ENCODE data around the gene RAB10. TPM values are rescaled to one million over a fixed set of nuclear protein-coding genes. Genes with fewer than 3 reads are reported as not detected.

The RAB10 gene
- total RNA-seq, 1 donor from 2014 or later: 130 TPM

DNA sequence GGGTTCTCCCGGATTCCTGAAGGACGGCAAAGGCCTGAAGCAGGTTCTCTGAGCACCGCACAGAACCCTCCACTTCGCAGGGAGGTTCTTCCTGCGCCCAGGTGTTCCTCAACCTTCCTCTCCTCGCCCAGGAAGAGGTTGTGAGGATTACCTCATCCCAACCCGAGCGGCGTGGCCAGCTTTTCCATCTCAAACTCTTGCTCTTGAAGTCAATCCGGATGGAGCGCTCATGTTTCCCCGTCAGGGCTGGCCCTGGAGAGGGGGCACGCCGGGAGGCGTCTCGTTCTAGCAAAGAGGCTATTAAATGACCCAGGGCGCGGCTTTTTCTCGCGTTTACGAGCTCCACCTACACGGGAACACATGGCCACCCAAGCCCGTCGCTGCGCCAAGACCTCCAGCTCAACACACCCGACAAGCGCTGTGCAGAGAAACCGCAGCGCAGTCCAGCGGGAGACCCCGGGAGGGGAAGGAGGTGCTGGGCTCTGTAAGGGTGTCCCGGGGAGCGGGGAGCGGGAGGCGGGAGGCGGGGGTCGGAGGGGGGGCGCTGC lies 540 bp upstream of the RAB10 start:
- Mint-ChIP-seq H3K36me3 (ENCODE audit: low read depth, unreplicated experiment) (peaks cover 5% of the 10 kb centered on the region), H3K27me3 (ENCODE audit: unreplicated experiment) (peaks cover 6% of the 10 kb centered on the region), H3K9me3 (ENCODE audit: unreplicated experiment) (no peaks in the 10 kb centered on the region), H3K4me3 (ENCODE audit: unreplicated experiment) (peak overlapping the region; percentile 95), H3K27ac (ENCODE audit: unreplicated experiment) (peak overlapping the region; percentile 83), H3K4me1 (ENCODE audit: unreplicated experiment) (peaks cover 23% of the 10 kb centered on the region)
- DNase-seq (ENCODE audit: low spot score): peak; percentile 70
- TF ChIP-seq, protein P1, sequence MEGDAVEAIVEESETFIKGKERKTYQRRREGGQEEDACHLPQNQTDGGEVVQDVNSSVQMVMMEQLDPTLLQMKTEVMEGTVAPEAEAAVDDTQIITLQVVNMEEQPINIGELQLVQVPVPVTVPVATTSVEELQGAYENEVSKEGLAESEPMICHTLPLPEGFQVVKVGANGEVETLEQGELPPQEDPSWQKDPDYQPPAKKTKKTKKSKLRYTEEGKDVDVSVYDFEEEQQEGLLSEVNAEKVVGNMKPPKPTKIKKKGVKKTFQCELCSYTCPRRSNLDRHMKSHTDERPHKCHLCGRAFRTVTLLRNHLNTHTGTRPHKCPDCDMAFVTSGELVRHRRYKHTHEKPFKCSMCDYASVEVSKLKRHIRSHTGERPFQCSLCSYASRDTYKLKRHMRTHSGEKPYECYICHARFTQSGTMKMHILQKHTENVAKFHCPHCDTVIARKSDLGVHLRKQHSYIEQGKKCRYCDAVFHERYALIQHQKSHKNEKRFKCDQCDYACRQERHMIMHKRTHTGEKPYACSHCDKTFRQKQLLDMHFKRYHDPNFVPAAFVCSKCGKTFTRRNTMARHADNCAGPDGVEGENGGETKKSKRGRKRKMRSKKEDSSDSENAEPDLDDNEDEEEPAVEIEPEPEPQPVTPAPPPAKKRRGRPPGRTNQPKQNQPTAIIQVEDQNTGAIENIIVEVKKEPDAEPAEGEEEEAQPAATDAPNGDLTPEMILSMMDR (IDR thresholded peaks at IDR 0.05; ENCODE audit: unreplicated experiment): no peak

DNA sequence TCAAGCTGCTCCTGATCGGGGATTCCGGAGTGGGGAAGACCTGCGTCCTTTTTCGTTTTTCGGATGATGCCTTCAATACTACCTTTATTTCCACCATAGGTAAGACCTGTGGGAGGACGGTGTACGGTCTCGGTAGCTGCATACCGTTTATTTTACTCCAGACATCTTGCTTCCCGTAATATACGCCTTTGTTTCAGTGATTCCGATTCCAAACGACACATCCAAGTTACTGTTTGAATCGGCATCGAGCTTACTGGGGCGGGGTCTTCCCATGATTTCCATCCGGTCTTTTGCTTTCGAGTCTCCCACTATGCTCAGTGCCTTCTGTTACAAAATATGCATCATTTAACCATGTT lies 731 bp downstream of the RAB10 start:
- peaks cover 5% of the 10 kb centered on the region for H3K36me3 Mint-ChIP-seq (ENCODE audit: low read depth, unreplicated experiment)
- H3K4me3 Mint-ChIP-seq (ENCODE audit: unreplicated experiment): peak overlapping the region; percentile 98
- peak overlapping the region; percentile 95 for H3K27ac Mint-ChIP-seq (ENCODE audit: unreplicated experiment)
- peak; percentile 16 for DNase-seq (ENCODE audit: low spot score)
- H3K4me1 Mint-ChIP-seq (ENCODE audit: unreplicated experiment): peaks cover 23% of the 10 kb centered on the region
- TF ChIP-seq, protein P1 (IDR thresholded peaks at IDR 0.05; ENCODE audit: unreplicated experiment): no peak
- H3K27me3 Mint-ChIP-seq (ENCODE audit: unreplicated experiment): peaks cover 6% of the 10 kb centered on the region
- no peaks in the 10 kb centered on the region for H3K9me3 Mint-ChIP-seq (ENCODE audit: unreplicated experiment)

DNA sequence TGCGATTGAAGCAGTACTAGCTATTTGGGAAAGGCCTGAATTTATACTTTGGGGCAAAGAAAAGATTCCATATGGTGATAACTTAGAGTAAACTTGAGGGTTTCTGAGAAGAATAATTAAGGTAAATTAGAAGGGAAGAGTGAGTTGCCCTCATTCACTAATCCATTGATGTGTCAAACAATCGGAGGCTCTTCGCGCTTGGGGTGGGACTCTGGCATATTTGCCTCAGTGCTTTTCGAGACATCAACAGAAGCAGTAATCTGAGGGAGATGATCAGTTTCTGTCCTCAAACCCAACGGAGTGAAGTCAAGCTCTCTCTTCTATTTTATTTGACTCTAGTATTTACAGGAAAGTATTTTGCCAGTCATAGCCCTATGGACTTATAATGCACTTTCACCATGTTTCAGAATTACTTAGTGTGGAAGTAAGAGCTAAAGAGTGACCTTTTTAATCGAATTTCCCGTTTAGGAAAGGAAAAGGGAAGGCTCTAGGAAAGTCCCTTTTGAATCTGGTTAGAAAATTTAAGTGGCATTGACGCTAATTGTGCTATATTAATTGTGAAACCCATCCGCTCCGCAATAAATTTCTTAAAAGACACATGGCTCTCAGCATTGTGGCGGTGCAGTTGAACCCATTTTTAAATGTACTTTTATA lies 1.3 kb downstream of the RAB10 start:
- peaks cover 23% of the 10 kb centered on the region for H3K4me1 Mint-ChIP-seq (ENCODE audit: unreplicated experiment)
- H3K36me3 Mint-ChIP-seq (ENCODE audit: low read depth, unreplicated experiment): peaks cover 5% of the 10 kb centered on the region
- no peak for DNase-seq (ENCODE audit: low spot score)
- peaks cover 6% of the 10 kb centered on the region for H3K27me3 Mint-ChIP-seq (ENCODE audit: unreplicated experiment)
- no peaks in the 10 kb centered on the region for H3K9me3 Mint-ChIP-seq (ENCODE audit: unreplicated experiment)
- H3K27ac Mint-ChIP-seq (ENCODE audit: unreplicated experiment): peak overlapping the region; percentile 95
- peak overlapping the region; percentile 98 for H3K4me3 Mint-ChIP-seq (ENCODE audit: unreplicated experiment)
- TF ChIP-seq, protein P1 (IDR thresholded peaks at IDR 0.05; ENCODE audit: unreplicated experiment): no peak

DNA sequence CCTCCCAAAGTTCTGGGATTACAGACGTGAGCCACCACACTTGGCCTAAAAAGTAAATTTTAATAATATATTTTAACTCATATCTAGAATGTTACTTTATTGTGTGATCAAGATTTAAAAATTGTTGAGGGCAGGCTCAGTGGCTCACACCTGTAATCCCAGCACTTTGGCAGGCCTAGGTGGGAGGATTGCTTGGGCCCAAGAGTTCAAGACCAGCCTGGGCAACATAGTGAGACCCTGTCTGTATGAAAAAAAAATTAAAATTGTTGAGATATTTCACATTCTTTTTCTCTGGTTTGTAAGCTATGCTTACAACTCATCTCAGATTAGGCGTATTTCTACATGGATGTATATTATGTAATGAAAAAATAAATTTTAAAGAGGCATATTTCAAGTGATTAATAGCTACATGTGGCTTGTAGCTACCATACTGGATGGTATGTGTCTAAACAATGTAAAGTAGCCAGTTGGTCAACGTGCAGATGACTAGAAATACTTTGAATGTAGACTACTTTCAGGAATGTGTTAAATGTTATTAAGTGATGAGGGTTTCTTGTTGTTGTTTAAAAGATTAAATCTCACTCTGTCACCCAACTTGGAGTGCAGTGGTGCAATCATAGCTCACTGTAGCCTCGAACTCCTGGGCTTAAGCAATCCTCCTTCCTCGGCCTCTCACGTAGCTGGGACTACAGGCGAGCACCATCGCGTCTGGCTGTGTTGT lies 5.9 kb downstream of the RAB10 start:
- peaks cover 9% of the 10 kb centered on the region for H3K36me3 Mint-ChIP-seq (ENCODE audit: low read depth, unreplicated experiment)
- peaks cover 1% of the 10 kb centered on the region for H3K27me3 Mint-ChIP-seq (ENCODE audit: unreplicated experiment)
- no peaks in the 10 kb centered on the region for H3K9me3 Mint-ChIP-seq (ENCODE audit: unreplicated experiment)
- TF ChIP-seq, protein P1 (IDR thresholded peaks at IDR 0.05; ENCODE audit: unreplicated experiment): no peak
- H3K27ac Mint-ChIP-seq (ENCODE audit: unreplicated experiment): no peak overlapping the region
- peaks cover 28% of the 10 kb centered on the region for H3K4me1 Mint-ChIP-seq (ENCODE audit: unreplicated experiment)
- no peak for DNase-seq (ENCODE audit: low spot score)
- no peak overlapping the region for H3K4me3 Mint-ChIP-seq (ENCODE audit: unreplicated experiment)

DNA sequence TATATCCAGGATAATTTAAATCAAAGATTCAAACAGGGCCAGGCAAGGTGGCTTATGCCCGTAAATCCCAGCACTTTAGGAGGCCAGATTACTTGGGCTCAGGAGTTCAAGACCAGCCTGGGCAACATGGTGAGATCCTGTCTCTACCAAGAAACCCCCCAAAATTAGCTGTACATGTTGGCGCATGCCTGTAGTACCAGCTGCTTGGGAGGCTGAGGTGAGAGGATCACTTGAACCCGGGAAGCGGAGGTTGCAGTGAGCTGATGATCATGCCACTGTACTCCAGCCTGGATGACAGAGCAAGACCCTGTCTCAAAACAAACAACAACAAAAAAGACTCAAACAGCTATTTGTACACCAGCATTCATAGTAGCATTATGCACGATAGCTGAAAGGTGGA lies 9.2 kb downstream of the RAB10 start:
- no peaks in the 10 kb centered on the region for H3K9me3 Mint-ChIP-seq (ENCODE audit: unreplicated experiment)
- no peak overlapping the region for H3K27ac Mint-ChIP-seq (ENCODE audit: unreplicated experiment)
- H3K27me3 Mint-ChIP-seq (ENCODE audit: unreplicated experiment): no peaks in the 10 kb centered on the region

More for the DNA sequence above, 9.2 kb downstream of the RAB10 start:
- H3K4me3 Mint-ChIP-seq (ENCODE audit: unreplicated experiment): no peak overlapping the region
- TF ChIP-seq, protein P1 (IDR thresholded peaks at IDR 0.05; ENCODE audit: unreplicated experiment): no peak
- peaks cover 12% of the 10 kb centered on the region for H3K4me1 Mint-ChIP-seq (ENCODE audit: unreplicated experiment)
- DNase-seq (ENCODE audit: low spot score): no peak
- peaks cover 7% of the 10 kb centered on the region for H3K36me3 Mint-ChIP-seq (ENCODE audit: low read depth, unreplicated experiment)

Data from endothelial cell (in vitro differentiated cells).